Ammon's horn (tissue), 1 donor: ENCODE data around the gene SMC1B.

Source experiments
- DNase-seq: peaks from one replicate; pipeline ENCODE4 v3.0.0-alpha.2; 2016; ENCODE audit warnings: low spot score

SMC1B gene

GRCh38 chr22:45318558-45319323, 94.7 kb downstream of the SMC1B start:
- no peak for DNase-seq

- DNase-seq = peak; percentile 81
Measured at GRCh38 chr22:45318168-45318557, 95.2 kb downstream of the SMC1B start.

DNA sequence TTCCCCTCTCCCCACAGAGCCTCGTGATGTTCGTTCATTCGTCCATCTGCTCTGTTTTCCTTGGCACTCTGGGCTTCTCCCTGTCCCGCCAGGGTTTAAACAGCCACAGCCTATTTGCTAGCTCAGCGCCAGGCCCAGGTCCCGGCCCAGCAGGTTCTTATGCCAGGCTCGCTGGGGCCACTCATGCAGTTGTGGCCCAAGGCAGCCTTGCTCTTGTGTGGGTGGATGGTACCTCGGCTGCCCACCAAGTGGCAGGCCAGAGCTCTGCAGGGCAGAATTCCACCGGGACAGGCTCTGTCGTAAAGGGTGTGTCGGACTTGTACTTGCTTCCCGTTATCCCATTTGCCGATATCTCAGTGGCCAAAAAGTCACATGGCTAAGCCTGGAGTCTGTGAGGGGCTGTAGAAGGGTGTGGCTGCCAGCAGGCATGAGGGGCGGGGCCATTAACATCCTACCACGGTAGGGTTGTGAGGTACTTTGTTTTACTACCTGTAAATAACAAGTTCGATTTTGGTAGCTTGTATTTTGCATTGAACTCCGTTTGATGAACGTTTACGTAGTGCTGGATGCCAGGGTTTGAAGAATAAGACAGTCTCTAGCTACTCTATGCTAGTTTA, 95.7 kb downstream of the SMC1B start:
- DNase-seq = peak; percentile 59

DNA sequence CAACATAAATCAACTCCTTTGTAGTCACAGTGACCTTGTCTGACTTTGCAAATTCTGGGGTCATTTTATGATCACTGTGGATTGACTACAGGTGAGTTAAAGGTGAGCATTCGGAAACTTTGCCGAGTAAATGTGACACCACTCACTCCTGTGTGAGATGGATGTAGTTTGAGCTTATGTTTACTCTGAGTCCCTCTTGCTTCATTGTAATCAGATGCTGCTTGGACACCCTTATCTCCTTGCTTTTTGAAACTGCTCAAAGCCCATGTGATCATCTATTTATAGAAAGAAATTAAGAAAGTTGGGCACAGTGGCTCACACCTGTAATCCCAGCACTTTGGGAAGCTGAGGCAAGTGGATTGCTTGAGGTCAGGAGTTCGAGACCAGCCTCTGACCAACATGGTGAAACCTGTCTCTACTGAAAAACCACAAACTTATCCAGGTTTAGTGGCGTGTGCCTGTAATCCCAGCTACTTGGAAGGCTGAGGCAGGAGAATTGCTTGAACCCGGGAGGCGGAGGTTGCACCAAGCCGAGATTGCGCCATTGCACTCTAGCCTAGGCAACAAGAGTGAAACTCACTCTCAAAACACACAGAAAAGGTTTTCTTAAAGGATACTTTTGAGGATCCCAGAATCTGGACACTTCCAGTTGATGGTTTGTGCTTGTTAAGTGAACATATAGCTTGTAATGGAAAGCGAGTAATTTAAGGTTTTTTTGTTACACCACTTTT, 96.4 kb downstream of the SMC1B start:
- DNase-seq = no peak

DNA sequence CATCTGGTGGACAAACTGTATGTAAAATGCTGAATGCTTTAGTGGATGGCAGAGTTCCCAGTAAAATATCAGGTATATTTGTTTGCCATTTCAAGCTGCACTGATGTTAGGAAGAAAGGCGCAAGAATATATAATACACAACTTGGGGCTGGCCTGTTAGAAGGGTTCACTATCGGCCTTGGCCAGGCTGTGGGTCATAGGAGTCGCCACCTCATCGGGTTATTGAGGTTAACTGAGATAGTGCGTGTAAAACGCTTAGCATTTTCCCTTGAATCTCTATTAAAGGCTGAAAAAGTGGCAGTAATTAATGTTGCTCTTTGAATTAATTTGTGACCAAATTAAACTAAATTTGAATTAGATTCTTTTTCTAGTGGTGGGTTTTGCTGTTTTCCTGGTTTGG, 98.6 kb downstream of the SMC1B start:
- no peak for DNase-seq

DNA sequence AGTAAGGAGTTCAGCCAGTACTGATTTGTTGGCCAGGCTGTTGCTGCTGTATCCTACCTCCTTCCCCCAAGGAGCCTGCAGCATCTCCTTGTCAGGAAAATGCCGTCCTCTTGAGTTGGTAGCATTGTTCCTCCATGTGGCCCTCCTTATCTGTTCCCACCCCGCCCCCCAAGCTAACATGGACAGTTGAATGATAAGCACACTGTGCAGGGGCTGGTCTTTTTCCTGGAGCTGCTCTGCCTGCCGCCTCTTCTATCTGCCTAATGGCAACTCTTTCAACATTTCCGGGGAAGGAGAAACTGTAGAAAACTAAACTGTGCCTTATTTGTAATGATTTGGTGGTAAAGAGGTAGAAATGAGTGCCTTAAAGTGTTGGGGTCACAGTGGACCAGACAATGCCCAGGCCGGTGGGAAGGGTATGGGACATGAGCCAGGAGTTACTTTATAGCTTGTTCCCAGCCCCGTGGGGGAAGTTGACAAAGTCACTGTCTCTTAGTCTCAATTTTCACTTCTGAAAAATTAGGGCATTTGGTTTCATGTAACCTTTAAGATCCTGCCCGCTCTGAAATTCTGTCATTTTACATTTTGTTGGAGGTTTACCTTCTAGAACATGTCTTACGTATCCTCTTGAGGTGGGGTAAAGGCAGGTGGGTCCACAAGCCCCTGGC, 99.2 kb downstream of the SMC1B start:
- DNase-seq = no peak

GRCh38 chr22:45312856-45313255, 100.5 kb downstream of the SMC1B start:
- no peak for DNase-seq

DNA sequence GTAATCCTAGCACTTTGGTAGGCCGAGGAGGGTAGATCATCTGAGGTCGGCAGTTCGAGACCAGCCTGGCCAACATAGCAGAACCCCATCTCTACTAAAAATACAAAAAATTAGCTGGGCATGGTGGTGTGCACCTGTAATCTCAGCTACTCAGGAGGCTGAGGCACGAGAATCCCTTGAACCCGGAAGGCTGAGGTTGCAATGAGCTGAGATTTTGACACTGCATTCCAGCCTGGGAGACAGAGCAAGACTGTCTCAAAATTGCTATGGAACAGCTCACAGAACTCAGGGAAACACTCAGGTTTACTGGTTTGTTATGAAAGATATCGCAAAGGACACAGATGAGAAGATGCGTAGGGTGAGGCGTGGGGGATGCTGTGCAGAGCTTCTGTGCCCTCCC, 101.0 kb downstream of the SMC1B start:
- DNase-seq = no peak

- DNase-seq = no peak
Measured at GRCh38 chr22:45310977-45311531, 102.3 kb downstream of the SMC1B start.

DNA sequence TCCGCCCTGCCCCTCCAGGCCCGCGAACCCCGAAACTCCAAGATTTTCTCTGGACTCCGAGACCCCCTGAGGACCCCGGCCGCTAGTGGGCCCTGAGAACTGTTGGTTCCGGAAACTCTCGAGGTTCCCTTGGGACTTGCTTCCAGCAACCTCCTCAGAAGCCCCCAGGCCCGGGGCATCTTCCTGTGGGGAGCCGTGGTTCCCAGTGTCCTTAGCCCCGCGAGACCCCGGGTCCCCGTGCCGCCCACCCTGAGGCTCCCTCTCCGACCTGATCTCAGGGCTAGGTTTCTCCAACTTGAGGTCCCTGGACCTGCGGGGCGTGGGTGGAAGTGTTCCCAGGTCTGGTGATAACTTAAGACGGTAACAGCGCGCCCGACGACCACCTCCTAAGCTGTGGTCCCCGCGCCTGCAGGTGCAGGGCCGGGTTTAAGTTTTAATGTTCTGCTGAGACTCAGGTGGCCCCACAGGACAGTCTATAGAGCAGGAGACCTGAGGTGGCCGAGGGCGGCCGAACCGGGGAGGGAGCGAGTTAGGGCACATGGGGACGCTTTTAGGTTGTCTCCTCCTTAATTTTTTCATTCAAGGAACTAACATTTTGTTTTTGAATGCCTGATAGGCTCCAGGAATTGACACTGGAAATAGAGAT, 102.9 kb downstream of the SMC1B start:
- DNase-seq = no peak

DNA sequence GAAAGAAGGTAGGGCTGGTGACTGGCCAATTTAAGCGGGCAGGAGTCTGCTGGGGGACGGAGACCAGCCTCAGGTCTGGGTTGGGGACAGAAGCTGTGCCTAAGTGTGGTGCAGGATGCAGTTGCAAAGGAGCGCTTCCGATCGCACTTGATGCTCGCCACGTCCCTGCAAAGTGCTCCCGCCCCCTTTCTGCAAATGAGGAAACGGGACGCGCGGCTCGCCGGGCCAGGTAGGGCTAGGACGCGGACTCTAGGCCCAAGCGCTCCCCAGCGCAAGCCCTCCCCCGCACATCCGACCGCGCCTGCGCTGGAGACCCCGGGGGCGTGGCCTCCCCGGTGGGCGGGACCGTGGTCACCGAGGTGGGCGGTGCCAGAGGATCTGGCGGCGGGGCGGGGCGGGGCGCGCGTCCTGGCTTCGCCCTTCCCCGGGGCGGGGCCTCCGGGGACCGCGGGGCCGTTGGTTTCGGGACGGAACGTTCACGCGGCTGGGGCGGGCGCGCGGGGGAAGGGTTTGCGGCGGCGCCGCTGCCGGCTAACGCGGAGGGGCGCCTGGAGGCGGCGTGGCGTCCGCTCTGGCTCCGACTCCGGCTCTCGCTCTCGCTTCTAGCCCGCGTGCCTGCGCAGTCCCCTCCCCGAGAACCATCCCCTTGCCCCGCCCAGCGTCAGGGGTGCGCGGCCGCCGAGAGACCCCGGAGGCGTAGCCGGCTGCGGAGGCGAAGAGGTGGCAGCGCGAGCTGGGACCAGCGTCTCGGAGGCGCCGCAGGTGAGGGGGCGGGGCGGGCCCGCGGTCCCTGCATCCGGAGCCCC, 103.8 kb downstream of the SMC1B start, which contains the start of gene FAM118A:
FAM118A (plus strand) TSS at position 513 of the 806 bp plus-strand sequence. CDS start 12,446 bp downstream, outside the sequence.
- peak; percentile 95 for DNase-seq

GRCh38 chr22:45308957-45309421, 104.4 kb downstream of the SMC1B start:
- DNase-seq = no peak

- no peak for DNase-seq
Measured at GRCh38 chr22:45308391-45308956, 104.9 kb downstream of the SMC1B start.

- DNase-seq = no peak
Measured at GRCh38 chr22:45306139-45306538, 107.3 kb downstream of the SMC1B start.

DNA sequence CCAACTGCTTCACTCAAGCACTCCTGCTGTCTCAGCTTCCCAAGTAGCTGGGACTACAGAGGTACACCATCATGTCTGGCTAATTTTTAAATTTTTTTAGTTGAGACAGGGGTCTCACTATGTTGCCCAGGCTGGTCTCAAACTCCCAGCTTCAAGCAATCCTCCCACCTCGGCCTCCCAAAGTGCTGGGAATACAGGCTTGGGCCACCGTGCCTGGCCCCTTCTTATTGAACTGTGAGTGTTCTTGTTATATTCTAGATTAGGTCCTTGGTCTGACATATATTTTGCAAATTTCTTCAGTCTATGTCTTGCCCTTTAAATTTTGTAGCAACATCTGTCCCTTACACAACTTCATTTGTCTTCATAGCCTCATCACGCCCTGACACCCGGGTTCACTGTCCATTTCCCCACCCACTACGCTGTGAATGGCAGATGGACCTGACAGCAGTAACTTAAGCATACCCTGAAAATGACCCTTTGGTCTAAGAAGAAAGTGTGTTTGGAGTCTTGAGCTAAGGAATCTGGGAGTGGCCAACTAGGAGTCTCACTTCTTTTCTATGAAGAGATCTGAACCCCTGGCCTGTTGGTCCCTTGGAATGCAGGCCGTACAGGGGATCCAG, 107.8 kb downstream of the SMC1B start:
- no peak for DNase-seq

DNA sequence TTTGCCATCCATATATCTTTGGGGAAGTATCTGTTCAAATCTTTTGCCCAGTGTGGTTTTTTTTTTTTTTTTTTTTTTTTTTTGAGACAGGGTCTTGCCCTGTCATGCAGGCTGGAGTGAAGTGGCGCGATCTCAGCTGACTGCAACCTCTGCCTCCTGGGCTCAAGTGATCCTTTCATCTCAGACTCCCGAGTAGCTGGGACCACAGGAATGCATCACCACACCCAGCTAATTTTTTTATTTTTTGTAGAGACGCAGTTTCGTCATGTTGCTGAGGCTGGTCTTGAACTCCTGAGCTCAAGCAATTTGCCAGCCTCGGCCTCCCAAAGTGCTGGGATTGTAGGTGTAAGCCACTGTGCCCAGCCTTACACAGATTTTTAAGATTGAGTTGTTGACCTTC, 108.4 kb downstream of the SMC1B start:
- DNase-seq = no peak

- no peak for DNase-seq
Measured at GRCh38 chr22:45303181-45303580, 110.2 kb downstream of the SMC1B start.

DNA sequence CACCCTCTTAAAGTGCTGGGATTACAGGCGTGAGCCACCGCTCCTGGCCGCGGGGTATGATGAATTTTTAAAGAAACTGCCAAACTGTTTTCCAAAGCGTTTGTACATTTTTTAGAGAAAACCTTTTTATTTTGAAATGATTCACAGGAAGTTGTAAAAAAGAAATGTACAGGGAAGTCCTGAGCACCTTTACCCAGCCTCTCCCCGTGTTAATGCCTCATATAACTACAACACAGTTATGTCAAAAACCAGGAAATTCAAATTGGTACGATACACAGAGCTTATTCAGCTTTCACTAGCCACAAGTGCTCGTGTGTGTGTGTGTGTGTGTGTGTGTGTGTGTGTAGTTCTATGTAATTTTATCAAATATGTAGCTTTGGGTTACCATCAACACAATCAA, 110.6 kb downstream of the SMC1B start:
- no peak for DNase-seq

DNA sequence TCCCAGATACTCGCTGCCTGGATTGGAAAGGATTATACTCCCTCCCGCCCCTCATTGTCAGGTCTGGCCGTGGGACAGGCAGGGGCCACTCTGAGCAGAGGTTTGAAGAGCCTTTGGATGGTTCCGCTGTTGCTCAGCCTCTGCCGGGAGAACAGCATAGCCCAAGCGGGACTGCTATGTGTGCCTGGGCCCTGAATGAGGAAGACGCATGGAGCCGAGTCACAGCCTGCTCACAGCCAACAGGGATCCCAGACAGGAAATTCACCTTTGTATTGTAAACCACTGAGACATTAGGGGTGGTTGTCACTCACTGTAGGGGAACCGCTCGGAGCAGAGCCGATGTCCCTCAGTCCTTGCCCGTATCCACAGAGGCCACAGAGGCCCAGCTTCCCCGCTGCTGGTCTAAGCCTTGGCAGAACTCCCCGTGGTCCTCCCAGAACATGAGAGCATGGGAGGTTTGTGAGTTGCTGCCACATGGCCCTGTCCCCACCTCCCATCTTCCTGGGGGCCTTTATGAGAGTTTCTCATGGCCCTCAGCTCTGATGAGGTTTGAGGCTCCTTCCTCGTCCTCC, 114.4 kb downstream of the SMC1B start:
- no peak for DNase-seq
